GM19035 (cell line): ENCODE measurements around the gene FMNL2.
"Not testable (repeated sequence)": the region's sequence is repeated elsewhere in the genome, so short reads cannot be mapped to it uniquely, and the experiment has no call there.

Source experiments
- ATAC-seq: cut with Tn5 transposase; IDR thresholded peaks from one replicate; pipeline ENCODE4 v1.9.1; 2021; ENCODE audit not compliant: unreplicated experiment

The FMNL2 gene

DNA sequence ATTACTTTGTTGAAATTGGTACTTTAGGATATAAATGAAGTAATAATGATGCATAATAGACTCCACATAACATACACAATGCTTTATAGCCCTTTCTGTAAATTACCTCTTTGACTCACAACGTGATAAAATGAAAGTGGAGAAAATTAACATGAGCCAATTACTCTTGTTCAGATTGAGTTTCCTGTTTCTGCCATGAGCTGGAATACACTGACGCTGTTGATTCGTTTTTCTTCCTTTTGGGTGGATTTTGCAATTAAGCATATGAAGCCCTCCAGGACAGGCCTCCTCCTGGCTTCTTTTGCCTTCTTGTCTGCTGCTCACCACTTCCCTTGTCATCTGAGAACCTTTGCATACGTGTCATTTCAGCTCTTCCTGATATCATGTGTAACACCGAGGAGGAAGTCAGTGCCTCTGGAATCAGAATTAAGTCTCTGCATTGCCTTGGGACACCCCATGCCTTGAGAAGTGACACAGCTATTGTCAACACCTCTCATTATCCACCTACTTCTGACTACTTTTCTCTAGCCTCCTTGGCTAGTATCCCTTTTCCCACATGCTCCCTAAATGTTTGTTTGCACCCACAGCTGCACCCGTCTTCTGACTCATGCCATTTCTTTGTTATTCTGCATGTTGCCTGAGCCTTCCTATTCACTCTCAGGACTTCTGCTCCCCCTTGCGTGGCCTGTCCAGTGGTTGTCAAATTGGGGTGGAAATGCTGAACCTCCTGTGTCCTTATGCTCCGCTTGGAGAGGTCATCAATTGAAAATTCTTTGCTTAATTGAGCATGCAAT, 134.1 kb downstream of the FMNL2 start:
- no peak for ATAC-seq

DNA sequence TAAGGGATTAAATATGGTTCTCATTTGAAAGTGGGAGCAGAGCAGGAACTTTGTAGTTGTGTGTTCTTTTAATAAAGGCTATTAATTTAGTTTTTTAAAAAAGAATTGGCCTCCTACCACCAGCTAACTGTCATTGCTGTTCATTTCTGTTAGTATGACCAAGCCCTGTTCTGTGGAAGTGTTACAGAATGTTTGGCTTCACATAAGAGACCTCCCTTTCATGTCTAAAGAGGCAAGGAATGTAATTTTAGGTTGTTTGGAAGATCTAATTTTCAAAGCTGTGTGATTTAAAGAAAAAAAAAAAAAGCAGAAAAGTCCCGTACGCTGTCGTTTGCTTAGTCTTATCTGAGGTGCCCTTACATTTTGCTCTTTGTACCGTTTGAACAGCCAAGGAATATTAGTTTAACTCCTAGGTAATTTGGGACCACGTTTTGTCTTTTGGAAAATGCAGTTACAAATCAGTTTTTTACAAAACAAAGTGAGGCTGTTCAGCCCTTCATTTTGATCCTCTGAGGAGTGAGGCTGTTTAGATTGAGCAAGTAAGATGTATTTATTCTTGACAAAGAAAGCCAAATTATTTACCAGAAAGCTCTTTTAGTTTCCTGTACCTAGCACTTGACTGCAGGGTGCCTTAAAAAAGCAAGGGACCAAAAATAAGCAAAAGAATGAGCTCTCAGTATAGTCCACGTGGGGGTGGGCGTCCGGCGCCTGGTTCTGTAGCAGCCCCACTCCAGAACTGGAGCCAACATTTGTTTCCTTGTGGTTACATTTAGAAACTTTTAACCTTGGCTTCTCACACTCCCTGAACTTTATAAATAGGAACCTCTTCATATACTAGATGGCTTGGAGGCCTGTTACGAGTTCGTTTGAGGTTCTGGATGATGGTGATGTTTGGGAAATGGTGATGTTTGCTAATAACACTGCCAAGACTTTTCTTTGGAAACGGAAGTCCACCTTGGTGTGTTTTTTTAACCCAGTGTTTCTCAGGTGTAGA, 136.2 kb downstream of the FMNL2 start:
- ATAC-seq, result no peak

GRCh38 chr2:152472481-152472887, 137.5 kb downstream of the FMNL2 start:
- no peak for ATAC-seq

DNA sequence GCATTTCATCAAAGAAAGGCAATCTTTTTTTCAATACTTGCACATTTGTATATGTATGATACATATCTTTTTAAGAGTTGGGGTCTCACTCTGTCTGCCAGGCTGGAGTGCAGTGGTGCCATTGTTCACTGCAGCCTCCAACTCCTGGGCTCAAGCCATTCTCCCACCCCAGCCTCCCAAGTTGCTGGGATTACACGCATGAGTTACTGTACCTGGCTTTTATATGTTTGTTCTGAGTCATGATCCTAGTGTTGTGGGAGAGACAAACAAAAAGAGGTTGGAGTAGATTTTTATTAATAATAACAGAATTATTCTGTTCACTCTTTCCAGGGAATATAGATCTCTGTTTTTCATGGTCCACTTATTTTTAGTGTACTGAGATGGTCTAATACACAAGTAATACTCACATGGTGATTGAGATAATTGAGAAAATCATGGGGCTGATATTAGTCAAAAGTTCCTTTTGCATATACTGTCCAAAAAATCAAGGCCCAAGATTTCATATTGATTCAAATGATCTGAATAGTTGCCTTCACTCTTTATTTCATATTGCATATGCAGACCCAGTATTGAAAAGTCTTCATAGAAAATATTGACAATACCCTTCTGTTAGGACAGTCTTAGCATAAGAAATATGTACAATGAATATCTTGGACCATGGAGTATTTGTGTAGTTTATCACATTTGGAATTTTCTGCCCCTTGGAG, 138.3 kb downstream of the FMNL2 start:
- ATAC-seq, result no peak

GRCh38 chr2:152474523-152474922, 139.5 kb downstream of the FMNL2 start:
- not testable (repeated sequence) for ATAC-seq

GRCh38 chr2:152475982-152476381, 141.0 kb downstream of the FMNL2 start:
- no peak for ATAC-seq

DNA sequence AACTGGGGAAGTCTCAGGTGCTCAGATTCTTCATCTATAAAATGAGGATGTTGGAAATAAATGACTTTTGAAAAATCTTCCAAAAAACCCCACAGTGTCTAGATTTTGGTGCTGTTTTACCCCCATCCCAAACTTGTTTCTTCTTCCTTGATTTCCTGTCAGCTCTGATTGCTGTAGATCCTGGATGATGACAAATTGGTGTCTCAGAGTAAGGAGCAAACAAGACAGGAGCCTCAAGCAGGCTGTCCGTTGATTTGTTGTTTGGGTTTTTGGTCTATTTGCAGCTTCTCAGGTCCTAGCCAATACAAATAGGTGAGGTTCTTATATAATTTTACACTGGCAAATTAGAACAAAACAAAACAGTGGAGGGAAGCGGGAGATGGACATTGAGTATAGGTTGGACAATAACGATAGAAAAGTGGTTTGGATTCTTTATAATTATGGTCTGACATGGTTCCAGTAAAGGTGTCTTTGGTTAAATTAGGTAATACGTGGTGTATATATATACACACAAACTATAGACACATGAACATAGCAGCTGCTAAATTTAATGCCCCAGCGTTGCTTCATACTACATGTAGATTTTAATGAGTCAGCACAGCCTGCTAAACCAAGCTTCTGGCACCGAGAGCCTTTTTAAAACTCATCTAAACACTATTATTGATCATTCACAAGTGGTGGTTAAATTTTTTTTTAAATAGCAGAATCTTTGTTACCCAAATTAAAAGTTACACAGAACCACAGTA, 142.5 kb downstream of the FMNL2 start:
- ATAC-seq, result no peak

DNA sequence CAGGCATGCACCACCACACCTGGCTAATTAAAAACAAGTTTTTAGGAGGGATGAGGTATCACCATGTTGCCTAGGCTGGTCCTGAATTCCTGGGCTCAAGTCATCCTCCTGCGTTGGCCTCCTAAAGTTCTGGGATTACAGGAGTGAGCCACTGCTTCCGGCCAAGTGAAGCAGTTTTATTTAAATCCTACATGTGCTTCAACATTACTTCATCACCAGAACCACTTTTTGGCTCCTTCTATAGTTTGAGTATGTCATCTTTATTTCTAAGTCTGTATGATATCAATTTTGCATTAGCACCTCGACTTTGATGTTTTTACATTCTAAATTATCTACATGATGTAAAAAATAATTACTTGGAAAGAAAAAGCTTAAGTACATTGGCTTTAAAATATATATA, 144.3 kb downstream of the FMNL2 start:
- ATAC-seq, result no peak

DNA sequence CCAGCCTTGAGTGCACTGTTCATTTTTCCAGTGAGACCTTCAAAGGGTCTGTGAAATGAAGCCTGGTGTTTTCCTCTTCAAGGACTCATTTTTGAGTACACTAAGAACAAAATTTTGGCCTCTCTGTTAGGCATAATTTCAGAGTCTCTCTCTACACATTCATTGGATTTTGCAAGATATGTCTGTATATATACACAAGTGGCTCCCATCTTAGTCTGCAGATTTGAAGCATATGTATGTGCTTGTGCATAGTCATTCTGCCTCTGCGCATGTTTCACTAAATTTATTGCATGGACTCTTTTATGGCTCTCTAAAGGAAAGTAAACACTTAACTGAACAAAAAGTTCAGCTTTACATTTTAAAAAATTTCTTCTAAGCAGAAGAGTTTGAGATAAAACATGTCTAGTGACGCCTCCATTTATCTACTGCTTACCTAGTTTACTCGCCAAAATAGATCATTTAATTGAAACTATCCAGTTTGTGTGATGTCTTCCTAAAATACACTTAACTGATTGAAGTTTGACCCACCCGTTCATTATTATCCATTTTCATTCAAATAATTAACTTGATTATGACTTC, 145.9 kb downstream of the FMNL2 start:
- ATAC-seq, result no peak

- ATAC-seq, result no peak
These were observed 147.1 kb downstream of the FMNL2 start for GRCh38 chr2:152481881-152482583.

- ATAC-seq, result no peak
These were observed 148.5 kb downstream of the FMNL2 start for GRCh38 chr2:152483276-152484063.

- ATAC-seq, result no peak
These were observed 151.2 kb downstream of the FMNL2 start for GRCh38 chr2:152485954-152486736.

DNA sequence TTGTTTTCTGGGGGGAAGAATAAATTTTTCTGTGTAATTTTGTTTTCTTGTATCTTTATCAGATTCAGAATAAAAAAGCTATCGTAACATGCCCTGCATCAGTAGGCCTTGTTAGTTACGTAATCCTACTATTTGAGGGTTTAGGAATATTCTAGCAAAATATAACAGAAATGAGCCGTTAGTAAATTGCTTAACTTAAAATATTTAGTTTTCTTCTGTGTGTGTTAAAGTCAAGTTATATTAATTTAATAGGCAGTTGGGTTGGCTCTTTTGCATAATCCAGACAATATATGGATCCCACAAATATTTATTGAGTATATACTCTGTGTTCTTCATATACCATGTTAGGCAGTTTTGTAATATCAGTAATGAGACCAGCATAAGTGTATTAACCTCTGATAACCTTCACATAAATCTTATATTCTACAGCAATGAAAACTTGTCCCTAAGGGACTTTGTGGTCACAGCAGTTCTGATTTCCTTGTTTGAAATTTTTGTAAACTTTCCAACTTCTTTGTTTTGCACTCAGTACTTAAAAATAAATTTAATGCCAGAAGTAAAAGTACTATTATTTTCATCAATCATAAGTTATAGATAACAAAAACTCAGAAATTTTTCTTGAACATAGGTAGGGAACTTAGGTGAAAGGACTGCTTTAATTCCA, 151.9 kb downstream of the FMNL2 start:
- ATAC-seq, result no peak

GRCh38 chr2:152488075-152488474, 153.1 kb downstream of the FMNL2 start:
- no peak for ATAC-seq

DNA sequence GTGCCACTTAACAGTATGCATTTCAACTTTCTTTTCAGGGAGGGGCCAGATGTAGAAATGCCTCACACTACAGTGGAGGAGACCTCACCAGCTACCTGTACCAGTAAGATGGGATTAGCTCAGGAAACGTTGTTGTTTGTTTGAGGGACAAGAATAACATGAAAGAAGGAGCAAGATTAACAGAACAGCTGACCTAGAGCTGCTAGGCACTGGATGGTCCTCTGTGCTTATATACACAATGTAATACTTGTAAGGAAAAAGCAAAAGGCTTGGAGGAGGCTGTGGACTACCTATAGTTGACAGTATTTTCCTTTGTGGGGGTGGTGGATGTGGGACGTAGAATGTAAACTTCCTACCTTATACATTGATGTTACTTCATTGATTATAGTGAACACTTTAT, 154.4 kb downstream of the FMNL2 start:
- no peak for ATAC-seq

- no peak for ATAC-seq
These were observed 155.9 kb downstream of the FMNL2 start for GRCh38 chr2:152490686-152491455.

- ATAC-seq, result no peak
These were observed 157.2 kb downstream of the FMNL2 start for GRCh38 chr2:152492131-152492530.
